ENCODE data around the gene AGBL4.
"Not testable (repeated sequence)": the region's sequence is repeated elsewhere in the genome, so short reads cannot be mapped to it uniquely, and the experiment has no call there.

DNA sequence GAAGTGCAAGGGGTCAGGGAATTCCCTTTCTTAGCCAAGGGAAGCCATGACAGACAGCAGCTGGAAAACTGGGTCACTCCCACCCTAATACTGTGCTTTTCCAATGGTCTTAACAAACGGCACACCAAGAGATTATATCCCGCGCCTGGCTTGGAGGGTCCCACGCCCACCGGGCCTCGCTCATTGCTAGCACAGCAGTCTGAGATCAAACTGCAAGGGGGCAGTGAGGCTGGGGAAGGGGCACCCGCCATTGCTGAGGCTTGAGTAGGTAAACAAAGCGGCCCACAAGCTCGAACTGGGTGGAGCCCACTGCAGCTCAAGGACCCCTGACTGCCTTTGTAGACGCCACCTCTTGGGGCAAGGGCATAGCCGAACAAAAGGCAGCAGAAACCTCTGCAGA is 108.5 kb downstream of the AGBL4 start:
- TF ChIP-seq, protein P1, sequence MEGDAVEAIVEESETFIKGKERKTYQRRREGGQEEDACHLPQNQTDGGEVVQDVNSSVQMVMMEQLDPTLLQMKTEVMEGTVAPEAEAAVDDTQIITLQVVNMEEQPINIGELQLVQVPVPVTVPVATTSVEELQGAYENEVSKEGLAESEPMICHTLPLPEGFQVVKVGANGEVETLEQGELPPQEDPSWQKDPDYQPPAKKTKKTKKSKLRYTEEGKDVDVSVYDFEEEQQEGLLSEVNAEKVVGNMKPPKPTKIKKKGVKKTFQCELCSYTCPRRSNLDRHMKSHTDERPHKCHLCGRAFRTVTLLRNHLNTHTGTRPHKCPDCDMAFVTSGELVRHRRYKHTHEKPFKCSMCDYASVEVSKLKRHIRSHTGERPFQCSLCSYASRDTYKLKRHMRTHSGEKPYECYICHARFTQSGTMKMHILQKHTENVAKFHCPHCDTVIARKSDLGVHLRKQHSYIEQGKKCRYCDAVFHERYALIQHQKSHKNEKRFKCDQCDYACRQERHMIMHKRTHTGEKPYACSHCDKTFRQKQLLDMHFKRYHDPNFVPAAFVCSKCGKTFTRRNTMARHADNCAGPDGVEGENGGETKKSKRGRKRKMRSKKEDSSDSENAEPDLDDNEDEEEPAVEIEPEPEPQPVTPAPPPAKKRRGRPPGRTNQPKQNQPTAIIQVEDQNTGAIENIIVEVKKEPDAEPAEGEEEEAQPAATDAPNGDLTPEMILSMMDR (IDR thresholded peaks at IDR 0.05; ENCODE audit: borderline replicate concordance, extremely low read depth, low read length, poor library complexity, severe bottlenecking), result not testable (repeated sequence)
- not testable (repeated sequence) for TF ChIP-seq EZH2 (IDR thresholded peaks at IDR 0.05; ENCODE audit: borderline replicate concordance, low read depth, low read length, severe bottlenecking)
